RWPE1 (cell line): ENCODE measurements around the gene PLAC9.
A peak's percentile ranks its signal among the peaks of the same experiment; 100 is the strongest.

Source experiments
- CTCF ChIA-PET: fragments of 350-600 bp; sonication (Branson Sonifier 250); formaldehyde crosslinking; extraction: SDS; loops from one replicate; lab custom pipeline; 2021; lab: Yijun Ruan, JAX
- POLR2A ChIA-PET: fragments of 400-600 bp; formaldehyde crosslinking; extraction: SDS; loops from one replicate; lab custom pipeline; 2020; ENCODE audit warnings: antibody characterized with exemption; ENCODE audit not compliant: low non-redundant PET; lab: Yijun Ruan, JAX
- DNase-seq: peaks from one replicate; pipeline ENCODE4 v3.0.0; 2012; ENCODE audit warnings: low spot score
- H3K27ac ChIP-seq: fragments of 450-650 bp; 2 replicates; pipeline ENCODE4 v1.5.1; 2017
- TF ChIP-seq, protein P1 (sequence below): fragments of 450-650 bp; conservative IDR thresholded peaks from 2 replicates; pipeline ENCODE4 v1.5.1; 2017; ENCODE audit warnings: low read depth, mild to moderate bottlenecking

The PLAC9 gene

DNA sequence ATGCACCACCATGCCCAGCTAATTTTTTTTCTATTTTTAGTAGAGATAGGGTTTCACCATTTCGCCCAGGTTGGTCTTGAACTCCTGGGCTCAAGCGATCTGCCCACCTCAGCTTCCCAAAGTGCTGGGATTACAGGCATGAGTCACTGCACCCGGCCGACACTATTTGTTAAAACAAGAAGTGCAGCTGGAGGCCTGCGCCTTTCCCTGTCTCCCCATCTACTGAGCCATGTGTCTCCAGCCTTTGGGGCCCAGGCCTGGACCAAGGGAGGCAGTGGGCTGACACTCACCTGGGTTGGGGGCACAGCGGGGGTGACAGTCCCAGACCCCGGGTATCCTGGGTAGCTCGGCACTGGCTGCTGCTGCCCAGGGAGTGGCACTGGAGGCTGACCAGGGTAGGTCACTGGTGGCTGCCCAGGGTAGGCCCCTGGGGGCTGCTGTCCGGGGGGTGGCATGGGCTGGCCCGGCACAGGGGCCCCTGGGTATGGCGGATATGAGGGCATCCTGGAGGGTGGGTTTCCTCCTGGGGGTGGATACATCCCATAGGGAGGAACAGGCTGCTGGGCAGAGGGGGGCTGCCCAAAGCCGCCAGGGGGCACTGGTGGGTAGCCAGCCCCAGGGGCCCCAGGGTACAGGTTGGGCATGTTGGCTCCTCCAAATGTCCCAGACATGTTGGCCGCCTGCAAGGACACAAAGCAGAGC, 36.3 kb downstream of the PLAC9 start:
- ChIA-PET CTCF (interaction anchor here (0.6 to 1.2 kb wide), 3 partner anchors 22 to 622 kb away, joined by 3 to 4 read pairs (median 4); no protein-coding TSS in a partner anchor), POLR2A (no interaction called here)
- H3K27ac ChIP-seq = no peak overlapping the region; the same call in 1 of the 2 replicates
- DNase-seq = no peak
- TF ChIP-seq, protein P1, sequence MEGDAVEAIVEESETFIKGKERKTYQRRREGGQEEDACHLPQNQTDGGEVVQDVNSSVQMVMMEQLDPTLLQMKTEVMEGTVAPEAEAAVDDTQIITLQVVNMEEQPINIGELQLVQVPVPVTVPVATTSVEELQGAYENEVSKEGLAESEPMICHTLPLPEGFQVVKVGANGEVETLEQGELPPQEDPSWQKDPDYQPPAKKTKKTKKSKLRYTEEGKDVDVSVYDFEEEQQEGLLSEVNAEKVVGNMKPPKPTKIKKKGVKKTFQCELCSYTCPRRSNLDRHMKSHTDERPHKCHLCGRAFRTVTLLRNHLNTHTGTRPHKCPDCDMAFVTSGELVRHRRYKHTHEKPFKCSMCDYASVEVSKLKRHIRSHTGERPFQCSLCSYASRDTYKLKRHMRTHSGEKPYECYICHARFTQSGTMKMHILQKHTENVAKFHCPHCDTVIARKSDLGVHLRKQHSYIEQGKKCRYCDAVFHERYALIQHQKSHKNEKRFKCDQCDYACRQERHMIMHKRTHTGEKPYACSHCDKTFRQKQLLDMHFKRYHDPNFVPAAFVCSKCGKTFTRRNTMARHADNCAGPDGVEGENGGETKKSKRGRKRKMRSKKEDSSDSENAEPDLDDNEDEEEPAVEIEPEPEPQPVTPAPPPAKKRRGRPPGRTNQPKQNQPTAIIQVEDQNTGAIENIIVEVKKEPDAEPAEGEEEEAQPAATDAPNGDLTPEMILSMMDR = no peak

- no peak overlapping the region for H3K27ac ChIP-seq
- POLR2A ChIA-PET = no interaction called here
- CTCF ChIA-PET = no interaction called here
- TF ChIP-seq, protein P1 = no peak
- DNase-seq = no peak
These were observed 37.5 kb downstream of the PLAC9 start for GRCh38 chr10:80170026-80170425.

DNA sequence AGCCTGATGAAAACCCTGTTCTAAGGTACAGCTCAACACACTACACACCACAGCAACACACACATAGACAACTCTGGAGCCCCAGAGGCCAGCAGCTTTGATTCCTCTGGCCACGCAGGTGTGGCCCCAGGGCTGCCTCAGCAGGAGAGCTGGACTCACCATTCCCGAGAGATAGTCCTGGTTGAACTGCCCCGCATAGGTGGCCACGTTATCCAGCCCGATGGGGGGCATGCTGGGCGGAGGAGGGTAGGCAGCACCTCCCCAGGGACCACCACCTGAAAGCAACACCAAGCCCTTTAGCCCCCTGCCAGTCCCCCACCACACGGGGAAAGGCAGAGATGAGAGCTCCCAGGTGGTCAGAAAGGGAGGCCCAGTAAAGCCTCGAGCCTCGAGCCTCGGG, 38.1 kb downstream of the PLAC9 start:
- 0 out of 2 replicates have a peak overlapping the region, but pooled peaks have one; percentile 12 for H3K27ac ChIP-seq
- CTCF ChIA-PET = interaction anchor here (0.6 to 1.4 kb wide), 2 partner anchors 27 to 52 kb away, joined by 3 to 4 read pairs; no protein-coding TSS in a partner anchor
- POLR2A ChIA-PET = no interaction called here
- DNase-seq = no peak
- TF ChIP-seq, protein P1 = no peak

GRCh38 chr10:80171248-80171660, 38.7 kb downstream of the PLAC9 start:
- peak; percentile 49 for DNase-seq
- TF ChIP-seq, protein P1 = no peak
- POLR2A ChIA-PET = no interaction called here
- CTCF ChIA-PET = interaction anchor here (0.6 to 1.4 kb wide), 2 partner anchors 26 to 51 kb away, joined by 3 to 4 read pairs; no protein-coding TSS in a partner anchor
- H3K27ac ChIP-seq = peak overlapping the region; percentile 12

DNA sequence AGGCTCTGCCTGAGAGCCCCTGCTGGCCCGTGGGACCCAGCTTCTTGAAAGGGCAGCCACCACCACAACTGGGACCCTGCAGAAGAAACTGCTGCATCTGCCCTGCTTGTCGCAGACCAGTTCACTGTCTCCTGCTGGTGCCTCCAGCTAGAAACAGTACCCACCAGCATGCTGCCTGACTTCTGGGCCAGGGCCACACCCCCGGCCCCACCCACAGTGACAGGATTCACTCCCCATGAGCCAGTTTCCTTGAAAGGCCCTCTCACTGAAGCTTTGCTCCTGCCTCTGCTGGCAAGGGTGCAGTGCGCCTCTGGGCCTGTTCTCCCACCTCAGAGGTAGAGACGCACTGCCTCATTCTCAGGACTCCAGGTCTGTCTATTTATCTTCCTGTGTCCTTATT, 40.4 kb downstream of the PLAC9 start:
- DNase-seq = no peak
- ChIA-PET POLR2A (no interaction called here), CTCF (no interaction called here)
- H3K27ac ChIP-seq = peak overlapping the region; percentile 21
- TF ChIP-seq, protein P1 = no peak

DNA sequence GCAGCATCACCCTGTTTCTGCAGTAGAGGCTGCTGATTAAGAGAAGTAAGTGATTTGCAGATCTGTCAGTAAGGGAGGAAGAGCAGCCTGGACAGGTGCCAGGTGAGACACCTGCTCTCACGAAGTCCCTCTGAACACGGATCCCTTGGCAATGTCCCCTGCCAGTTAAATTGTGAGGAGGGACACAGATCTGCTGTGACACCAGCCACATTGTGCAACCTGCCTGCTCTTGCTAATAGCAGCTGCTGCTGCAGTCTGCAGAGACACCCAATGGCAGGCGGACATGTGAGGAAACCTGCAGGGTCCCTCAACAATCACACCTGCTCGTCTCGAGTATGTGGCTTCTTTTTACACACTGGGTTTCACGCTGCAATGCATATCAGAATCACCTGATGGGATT, 40.9 kb downstream of the PLAC9 start:
- TF ChIP-seq, protein P1 = no peak
- CTCF ChIA-PET = no interaction called here
- no peak for DNase-seq
- POLR2A ChIA-PET = no interaction called here
- H3K27ac ChIP-seq = no peak overlapping the region; the same call in 1 of the 2 replicates
